GM23248 (cell line): Measurements from ENCODE around the gene CD9.

Experiments
- EZH2 ChIP-seq: fragments of 200-600 bp; sonication (generic); IDR thresholded peaks from 2 replicates; pipeline ENCODE4 v1.6.1; 2018; ENCODE audit warnings: antibody characterized with exemption, mild to moderate bottlenecking; ENCODE audit not compliant: insufficient read depth, poor library complexity, severe bottlenecking
- EZH2phosphoT487 ChIP-seq: fragments of 200-600 bp; sonication (generic); IDR thresholded peaks from 2 replicates; pipeline ENCODE4 v1.6.1; 2018; ENCODE audit warnings: antibody characterized with exemption, moderate library complexity, mild to moderate bottlenecking, low read depth; ENCODE audit not compliant: insufficient read depth

GRCh38 chr12:6185961-6186827, 14.0 kb upstream of the CD9 start:
- TF ChIP-seq EZH2 (no peak), EZH2phosphoT487 (no peak)
